Glomerular endothelial cell (primary cell): ENCODE results near the gene ABCA12. TPM values are rescaled to one million over a fixed set of nuclear protein-coding genes. Genes with fewer than 3 reads are reported as not detected.

ENCODE experiments used
- DNase-seq: peaks from one replicate; pipeline ENCODE4 v3.0.0-alpha.2; 2011; ENCODE audit warnings: low read depth, low spot score; ENCODE audit errors: extremely low read depth
- total RNA-seq: library from RNA; depleted of rRNA; stranded (reverse); fragments of >200 nt; gene quantifications from 2 replicates; pipeline ENCODE4 v1.2.3, GENCODE V29; 2015

ABCA12 gene
- total RNA-seq, 1 donor from 2014 or later: 0.12 TPM

DNA sequence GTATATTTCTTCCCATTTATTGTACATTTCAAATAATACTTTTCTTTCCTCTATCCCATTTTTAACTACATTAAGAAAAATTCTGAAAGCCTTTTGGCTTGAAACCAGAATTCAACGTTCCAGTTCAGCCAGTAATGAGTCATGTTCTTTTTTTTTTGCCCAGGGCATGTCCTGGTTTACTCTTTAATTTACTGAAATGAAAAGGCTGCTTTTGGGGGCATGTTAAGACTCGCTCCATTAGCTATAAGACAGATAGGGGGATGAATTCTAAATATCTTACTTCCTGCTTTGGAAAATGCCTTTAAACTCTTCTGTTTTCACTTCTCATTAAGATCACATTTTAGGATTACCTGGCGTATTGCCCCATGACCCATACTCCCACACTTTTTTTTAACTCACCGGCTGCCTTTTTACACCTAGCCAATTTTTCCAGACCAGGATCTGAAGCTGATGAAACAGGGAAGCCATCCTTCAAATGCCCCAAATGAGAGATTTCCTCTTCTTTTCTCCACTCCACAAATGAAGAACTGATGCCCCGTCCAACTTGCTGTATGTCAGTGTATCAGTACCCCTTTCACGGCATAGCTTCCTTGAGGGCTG, 585 bp downstream of the ABCA12 start:
- no peak for DNase-seq

DNA sequence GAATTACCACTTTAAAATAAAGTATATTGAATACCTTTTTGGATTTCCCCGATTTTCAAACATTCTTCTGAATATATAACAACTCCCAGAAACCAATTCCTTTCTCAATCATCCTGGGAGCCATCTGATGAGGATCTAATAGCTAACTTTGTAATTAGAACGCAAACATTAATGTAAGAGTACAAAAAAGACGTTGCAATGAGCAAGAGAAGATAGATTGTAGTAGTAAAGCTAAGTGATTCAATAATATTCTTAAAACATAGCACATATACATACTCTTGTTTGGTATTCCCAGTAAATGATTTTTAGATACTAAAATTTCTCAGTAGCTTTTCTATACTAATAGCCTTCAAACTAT, 1.1 kb downstream of the ABCA12 start:
- DNase-seq: no peak

- DNase-seq: no peak
Observed at GRCh38 chr2:215136669-215137328, 1.6 kb downstream of the ABCA12 start.

DNA sequence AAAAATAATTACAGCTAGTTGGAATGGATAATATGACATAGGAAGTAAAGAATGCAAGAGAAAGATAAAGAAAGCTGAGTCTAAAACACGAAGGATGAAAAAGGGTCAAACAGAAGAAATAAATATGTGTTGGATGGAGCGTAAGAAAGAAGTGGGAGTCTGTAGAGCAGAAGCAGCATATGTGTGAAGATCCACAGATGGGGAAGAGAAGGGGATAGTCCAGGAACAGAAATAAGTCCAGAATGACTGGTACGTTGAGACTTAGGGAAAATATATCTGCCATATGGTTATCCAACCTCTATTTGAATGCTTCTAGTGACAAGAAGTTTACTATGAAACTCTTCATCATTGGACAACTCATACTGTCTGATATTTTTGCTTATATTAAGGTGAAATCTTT, 18.0 kb downstream of the ABCA12 start:
- no peak for DNase-seq

DNA sequence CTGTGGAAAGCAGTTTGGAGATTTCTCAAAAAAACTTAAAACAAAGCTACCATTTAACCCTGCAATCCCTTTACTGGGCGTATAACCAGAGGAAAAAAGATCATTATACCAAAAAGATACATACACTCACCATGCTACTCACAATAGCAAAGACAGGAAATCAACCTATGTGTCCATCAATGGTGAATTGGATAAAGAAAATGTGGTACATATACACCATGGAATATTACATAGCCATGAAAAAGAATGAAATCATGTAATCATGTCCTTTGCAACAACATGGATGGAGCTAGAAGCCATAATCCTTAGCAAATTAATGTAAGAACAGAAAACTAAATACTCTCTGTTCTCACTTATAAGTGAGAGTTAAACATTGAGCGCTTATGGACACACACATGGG, 18.6 kb downstream of the ABCA12 start:
- no peak for DNase-seq

GRCh38 chr2:215110918-215111317, 27.5 kb downstream of the ABCA12 start:
- no peak for DNase-seq

GRCh38 chr2:215107216-215108056, 31.0 kb downstream of the ABCA12 start:
- DNase-seq: no peak

GRCh38 chr2:215105607-215106354, 32.6 kb downstream of the ABCA12 start:
- no peak for DNase-seq

- DNase-seq: no peak
Observed at GRCh38 chr2:215104226-215104625, 34.2 kb downstream of the ABCA12 start.

DNA sequence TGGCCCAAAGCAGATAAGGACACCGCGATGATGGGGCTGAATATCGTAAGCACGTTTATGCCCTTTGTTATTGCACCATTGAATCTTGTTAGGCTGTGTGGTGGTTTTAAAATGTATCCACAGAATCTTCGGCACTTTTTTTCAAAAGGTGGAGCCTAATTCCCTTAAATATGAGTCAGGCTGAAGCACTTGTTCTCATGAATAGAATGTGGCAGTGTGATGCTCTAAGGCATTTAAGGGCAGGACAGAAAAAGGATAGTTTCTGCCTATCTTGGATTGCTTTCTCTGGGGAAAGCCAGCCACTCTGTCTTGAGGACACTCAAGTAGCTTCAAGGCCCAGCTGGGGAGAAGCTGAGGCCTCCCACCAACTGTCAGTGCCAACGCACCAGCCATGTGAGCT, 39.6 kb downstream of the ABCA12 start:
- DNase-seq: no peak

GRCh38 chr2:215084080-215084479, 54.3 kb downstream of the ABCA12 start:
- no peak for DNase-seq

DNA sequence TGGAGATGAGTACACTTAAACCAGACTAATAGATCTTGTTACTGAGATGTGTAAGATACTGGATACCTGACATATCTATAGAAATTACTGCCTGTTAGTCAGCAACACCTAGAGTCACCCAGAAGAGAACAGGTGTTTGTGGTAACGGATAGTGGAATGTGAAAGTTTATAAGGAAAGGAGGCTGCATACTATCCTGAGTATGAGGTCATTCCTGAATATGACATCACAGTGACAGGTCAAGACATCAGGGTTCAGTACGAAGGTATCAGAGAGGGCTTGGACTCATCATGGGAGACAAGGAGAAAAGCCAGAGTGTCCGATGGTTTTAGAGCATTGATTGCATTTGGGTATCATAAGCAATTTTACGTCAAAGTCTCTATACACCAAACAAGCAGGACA, 55.3 kb downstream of the ABCA12 start:
- DNase-seq: no peak

DNA sequence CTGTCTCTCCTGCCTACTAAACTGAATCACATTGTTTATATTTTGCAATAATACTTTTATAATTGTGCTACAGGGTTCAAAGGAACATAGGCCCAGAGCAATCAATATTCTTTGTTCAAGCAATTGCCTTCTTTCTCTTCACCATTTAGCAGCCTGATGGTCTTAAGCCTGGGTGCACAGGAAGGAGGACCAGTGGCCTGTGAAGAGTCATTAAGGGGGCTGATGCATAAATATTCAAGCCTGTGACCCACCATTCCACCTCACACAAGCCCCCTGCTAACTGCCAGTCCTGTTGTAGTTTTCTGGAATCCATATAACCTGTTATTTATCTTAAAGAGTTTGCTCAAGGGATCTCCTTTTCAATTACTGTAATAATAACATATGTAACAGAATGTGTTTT, 56.0 kb downstream of the ABCA12 start:
- DNase-seq: no peak

DNA sequence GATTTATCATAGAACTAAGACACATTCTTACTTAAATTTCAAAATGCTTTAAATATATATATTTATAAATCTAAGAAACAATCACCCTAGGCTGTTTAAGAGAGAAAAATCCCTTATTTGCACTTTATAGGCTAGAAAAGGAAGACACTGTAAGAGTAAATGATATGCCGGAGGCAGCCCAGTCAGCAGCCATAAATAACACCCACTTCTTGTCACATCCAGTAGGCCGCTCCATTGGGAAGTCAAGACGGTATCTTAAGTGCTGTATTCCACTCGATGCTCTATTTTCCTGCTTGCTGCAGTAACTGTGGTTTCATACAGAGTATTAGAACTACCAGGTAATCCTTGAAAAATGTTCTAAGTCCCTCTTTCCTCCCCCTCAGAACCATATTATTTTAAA, 57.9 kb downstream of the ABCA12 start:
- no peak for DNase-seq

GRCh38 chr2:215071676-215072075, 66.8 kb downstream of the ABCA12 start:
- DNase-seq: no peak

DNA sequence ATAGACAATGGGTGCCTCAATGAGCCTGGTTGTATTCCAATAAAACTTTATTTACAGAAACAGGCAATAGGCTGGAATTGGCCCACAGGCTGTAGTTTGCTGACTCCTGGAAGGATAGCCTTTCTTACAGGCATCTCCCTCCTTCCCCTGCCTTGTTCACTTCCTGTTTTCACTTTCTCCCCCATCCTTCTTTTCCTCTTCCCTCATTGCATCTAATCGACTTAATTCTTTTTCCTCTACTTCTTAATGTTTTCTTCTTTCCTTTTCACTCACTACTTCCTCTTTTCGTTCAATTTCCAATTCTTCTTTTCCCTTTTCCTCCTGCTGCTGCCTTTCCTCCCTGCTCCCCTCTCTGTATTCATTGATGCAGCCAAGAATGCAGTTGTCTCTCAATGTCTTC, 70.0 kb downstream of the ABCA12 start:
- DNase-seq: no peak

GRCh38 chr2:215066124-215066523, 72.3 kb downstream of the ABCA12 start:
- DNase-seq: no peak

DNA sequence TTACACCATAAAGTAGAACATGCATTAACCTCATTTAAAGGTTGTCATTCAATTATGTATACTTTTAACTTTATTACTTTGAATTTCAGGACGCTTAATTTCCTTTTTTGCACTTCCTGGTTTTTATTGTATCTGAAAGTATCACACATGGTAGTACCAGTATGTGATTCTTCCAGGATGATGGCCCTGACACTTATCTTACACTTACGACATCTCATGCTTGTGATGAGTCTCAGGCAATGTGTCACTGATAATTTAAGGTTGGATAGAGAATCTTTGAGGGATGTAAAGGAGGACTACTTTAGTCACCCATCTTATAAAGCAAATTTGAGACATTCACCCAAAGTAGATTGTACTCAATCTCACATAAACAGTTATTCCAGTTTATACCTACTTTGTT, 74.9 kb downstream of the ABCA12 start:
- DNase-seq: no peak

DNA sequence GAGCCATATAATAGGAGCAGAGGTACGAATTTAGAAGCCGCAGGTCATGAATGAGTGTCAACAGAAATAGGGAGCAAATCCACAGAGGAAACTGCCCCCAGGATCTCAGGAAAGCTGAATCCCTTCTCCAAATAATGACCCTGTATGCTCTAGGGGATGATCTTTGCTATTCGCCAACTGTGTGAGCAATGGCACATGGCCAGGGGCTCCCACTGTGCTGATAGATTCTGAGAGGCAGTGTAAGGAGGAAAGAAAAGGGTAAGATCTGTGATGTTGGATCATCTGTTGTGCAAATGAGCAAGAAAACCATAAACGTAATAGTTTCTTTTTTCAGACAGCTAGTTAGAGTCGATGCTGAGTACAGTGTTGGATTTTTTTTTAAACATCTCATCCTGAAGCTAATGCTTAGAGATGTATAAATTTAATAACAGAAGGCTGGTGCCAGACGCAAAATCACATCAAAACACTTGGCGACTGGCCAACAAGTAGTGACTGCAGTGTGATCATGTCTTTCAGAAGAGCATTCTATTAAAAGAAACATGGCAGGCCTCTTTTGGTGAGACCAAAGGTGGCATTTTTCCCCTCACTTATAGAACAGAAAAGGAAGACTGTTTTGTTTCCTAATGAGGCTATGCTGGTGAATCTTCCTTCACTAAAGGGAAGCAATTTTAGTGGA, 77.4 kb downstream of the ABCA12 start:
- no peak for DNase-seq

DNA sequence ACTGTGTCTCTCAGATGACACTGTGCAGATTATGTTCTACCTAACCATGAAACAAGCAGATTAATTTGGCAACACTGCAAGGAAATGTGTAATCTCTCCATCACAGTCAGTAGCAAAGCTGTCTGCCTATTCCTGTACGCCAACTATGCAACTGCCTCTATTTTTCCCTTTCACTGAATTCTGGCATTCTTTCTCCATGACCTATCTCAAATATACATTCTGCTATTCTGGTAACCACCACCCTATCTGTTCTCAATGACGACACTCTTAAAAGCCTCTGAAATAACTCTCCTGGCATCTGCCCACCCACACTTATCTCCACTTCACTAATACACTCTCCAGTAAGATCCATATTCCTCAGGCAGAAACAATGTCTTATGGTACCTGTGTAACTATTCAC, 78.7 kb downstream of the ABCA12 start:
- DNase-seq: no peak

DNA sequence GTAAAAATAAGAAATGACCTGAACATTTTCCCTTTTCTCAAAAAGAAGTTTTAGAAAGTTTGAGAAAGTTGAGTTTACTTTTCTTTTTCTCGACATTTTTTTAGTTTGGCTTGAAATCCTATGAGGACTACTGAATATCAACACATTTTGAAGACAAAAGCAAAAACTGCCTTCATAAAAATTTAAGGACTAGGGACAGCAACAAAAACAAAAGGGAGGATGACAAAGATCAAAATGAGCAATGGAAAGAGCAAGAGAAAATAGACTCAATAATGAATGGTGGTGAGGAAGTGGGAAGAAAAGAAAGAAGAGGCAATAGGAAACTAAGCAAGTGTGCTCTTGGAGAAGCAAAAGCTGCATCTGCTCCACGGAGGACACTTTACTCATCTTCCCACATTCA, 82.5 kb downstream of the ABCA12 start:
- no peak for DNase-seq
